ENCODE data around the gene TRAF7.

Gene TRAF7

DNA sequence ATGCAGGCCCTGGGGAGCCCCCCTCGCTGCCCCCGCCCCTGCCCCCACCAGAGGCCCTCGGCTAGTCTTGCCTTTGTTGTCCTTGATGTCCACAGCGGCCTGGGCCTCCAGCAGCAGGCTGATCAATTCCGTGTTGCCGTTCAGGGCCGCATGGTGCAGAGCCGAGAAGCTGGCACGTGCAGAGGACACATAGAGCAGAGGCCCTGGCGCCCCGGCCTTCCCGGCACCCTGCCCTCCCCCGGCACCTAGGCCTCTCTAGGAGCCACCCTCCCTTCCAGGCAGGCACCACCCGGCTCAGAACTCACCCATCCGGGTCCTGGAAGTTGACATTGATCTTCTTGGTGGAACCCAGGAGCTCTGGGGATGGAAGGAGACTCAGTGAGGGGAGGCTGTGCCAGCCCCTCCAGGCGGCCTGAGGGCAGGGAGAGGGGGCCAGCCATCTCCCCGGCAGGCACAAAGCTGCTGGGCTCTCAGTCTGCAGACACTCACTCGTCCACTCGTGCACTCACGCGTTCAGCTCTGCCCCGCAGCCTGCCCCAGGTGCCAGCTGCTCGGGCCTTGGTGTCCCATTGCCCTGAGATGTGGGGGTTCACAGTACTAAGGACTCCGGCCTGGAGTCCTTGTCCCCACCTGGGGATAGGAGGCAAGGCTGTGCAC lies 34.5 kb downstream of the TRAF7 start:
- no peak overlapping the region for H3K4me3 ChIP-seq (ENCODE audit: insufficient read depth, low read depth, low read length)
- WGBS, 2 experiments = 90 to 92% methylated on average over 24 of the region's 24 CpGs
- peaks cover 3% of the 10 kb centered on the region for H3K4me1 ChIP-seq (ENCODE audit: control insufficient read depth, insufficient read depth, low read length)
- no peaks in the 10 kb centered on the region for H3K36me3 ChIP-seq (ENCODE audit: control insufficient read depth, insufficient read depth, low read length)
- H3K9me3 ChIP-seq (ENCODE audit: control insufficient read depth, low read length) = no peaks in the 10 kb centered on the region
- H3K27ac ChIP-seq (ENCODE audit: insufficient read depth, low read depth, low read length, poor library complexity, severe bottlenecking) = no peak overlapping the region
- peaks cover 8% of the 10 kb centered on the region for H3K27me3 ChIP-seq (ENCODE audit: control insufficient read depth, insufficient read depth, low read length, poor library complexity, severe bottlenecking)

DNA sequence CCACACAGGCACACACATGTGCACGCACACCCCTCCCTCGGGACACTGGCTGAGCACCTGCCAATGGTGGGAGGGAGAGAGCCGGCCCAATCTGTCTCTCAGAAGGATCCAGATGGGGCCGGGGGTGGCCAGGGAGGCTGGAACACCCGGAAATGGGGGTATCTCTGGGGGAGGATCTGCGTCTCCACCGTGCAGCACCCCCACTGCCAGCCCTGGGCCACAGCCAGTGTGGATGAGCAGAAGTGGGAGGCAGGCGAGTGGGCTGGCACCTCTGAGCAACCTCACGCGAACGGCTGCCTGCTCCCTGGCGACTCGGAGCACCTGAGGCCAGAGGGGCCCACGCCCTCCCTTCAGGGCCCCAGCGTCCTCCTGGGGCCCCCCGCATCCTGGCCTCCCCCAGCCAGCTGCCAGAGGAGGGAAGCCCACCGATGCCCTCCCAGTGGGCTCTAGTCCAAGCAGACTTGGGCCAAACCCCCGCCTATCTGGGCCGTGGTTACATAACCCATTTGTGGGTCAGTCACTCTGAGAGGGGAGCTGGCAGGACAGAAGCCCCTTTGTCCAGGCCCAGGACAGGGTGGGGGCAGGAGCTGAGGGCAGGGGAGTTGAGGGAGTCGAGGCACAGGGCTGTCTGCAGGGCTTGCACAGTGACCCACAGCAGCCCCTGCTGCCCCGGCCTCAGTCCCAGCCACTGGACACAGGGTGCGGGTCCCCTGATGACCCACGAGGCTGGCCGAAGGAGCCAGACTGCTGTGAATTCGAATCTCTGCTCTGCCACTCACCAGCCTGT lies 35.3 kb downstream of the TRAF7 start:
- 93 to 94% methylated on average over 25 of the region's 25 CpGs for WGBS, 2 experiments

DNA sequence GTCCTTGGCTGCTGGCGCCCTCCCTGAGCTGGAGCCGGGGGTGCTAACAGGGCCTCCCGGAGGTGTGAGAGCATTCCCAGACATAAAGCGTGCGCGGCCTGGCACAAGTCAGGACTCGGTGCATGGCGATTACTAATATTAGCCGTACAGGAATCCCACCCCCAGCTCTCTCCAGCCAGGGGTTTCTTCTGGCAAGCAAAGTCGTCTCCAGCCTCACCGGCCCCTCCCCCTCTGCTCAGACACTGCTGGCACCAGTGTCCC lies 35.8 kb downstream of the TRAF7 start:
- H3K27ac ChIP-seq (ENCODE audit: insufficient read depth, low read depth, low read length, poor library complexity, severe bottlenecking) = no peak overlapping the region
- no peaks in the 10 kb centered on the region for H3K36me3 ChIP-seq (ENCODE audit: control insufficient read depth, insufficient read depth, low read length)
- H3K27me3 ChIP-seq (ENCODE audit: control insufficient read depth, insufficient read depth, low read length, poor library complexity, severe bottlenecking) = peaks cover 19% of the 10 kb centered on the region
- WGBS, 2 experiments = 90 to 93% methylated on average over 11 of the region's 11 CpGs
- peaks cover 10% of the 10 kb centered on the region for H3K4me1 ChIP-seq (ENCODE audit: control insufficient read depth, insufficient read depth, low read length)
- no peak overlapping the region for H3K4me3 ChIP-seq (ENCODE audit: insufficient read depth, low read depth, low read length)
- H3K9me3 ChIP-seq (ENCODE audit: control insufficient read depth, low read length) = no peaks in the 10 kb centered on the region

More for the DNA sequence above, 35.3 kb downstream of the TRAF7 start:
- no peaks in the 10 kb centered on the region for H3K36me3 ChIP-seq (ENCODE audit: control insufficient read depth, insufficient read depth, low read length)
- no peaks in the 10 kb centered on the region for H3K9me3 ChIP-seq (ENCODE audit: control insufficient read depth, low read length)
- H3K4me3 ChIP-seq (ENCODE audit: insufficient read depth, low read depth, low read length) = no peak overlapping the region
- H3K4me1 ChIP-seq (ENCODE audit: control insufficient read depth, insufficient read depth, low read length) = peaks cover 10% of the 10 kb centered on the region
- H3K27me3 ChIP-seq (ENCODE audit: control insufficient read depth, insufficient read depth, low read length, poor library complexity, severe bottlenecking) = peaks cover 15% of the 10 kb centered on the region
- H3K27ac ChIP-seq (ENCODE audit: insufficient read depth, low read depth, low read length, poor library complexity, severe bottlenecking) = no peak overlapping the region

DNA sequence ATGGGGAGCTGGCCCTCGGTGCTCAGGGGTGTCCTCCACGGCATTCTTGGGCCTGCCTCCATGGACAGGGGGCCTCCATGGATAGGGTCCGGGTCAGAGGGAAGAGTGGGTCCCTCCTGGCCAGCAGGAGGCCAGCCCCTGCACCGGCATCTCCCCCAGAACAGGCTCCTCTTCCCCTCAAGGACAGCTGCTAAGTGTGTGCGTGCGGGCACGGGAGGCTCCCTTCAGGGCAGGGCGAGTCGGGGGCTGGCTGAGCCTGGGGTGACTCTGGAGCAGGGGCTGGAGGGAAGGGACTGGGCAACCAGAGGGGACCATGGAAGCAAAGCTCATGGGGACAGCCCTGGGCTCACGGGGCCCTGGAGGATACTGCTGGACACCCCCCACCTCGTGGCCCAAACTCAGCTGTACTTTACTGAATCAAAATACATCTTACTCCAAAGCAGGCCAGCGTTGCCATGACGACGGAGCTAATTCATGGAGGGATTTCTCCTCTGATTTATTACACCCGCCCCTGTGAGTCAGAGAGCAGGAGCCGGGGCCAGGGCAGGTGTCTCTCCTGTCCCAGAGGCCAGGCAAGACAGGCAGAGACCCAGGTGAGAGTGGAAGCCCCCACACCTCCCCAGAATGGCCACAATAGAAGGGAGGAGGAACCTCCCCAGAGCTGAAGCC lies 38.7 kb downstream of the TRAF7 start:
- Histone ChIP-seq H3K27ac (ENCODE audit: insufficient read depth, low read depth, low read length, poor library complexity, severe bottlenecking) (no peak overlapping the region), H3K4me3 (ENCODE audit: insufficient read depth, low read depth, low read length) (no peak overlapping the region), H3K9me3 (ENCODE audit: control insufficient read depth, low read length) (no peaks in the 10 kb centered on the region), H3K27me3 (ENCODE audit: control insufficient read depth, insufficient read depth, low read length, poor library complexity, severe bottlenecking) (peaks cover 46% of the 10 kb centered on the region), H3K4me1 (ENCODE audit: control insufficient read depth, insufficient read depth, low read length) (peaks cover 10% of the 10 kb centered on the region), H3K36me3 (ENCODE audit: control insufficient read depth, insufficient read depth, low read length) (no peaks in the 10 kb centered on the region)
- 81% methylated on average over 16 of the region's 16 CpGs for WGBS, 2 experiments

DNA sequence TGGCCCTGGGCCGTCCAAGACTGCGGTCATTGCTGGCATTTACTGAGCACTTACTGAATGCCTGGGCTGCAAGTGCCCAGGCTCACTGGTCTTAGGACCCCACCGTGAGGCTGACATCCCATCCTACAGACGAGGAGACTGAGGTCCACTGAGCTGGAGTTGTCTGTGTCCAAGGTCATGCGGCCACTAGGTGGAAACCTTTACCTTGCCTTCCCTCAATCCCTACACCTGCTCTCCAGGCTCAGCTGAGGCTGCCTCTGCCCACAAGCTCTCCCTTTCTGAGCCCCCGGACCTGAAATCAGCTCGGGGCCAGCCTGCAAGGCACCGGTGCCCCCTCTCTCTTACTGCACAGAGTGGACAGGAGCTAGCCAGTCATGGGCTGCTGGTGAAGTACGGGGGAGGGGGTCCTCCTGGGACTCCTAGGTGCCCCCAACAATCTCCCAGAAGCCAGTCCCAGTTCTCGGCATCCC lies 39.3 kb downstream of the TRAF7 start:
- 16 to 20% methylated on average over 10 of the region's 10 CpGs for WGBS, 2 experiments
- Histone ChIP-seq H3K4me3 (ENCODE audit: insufficient read depth, low read depth, low read length) (no peak overlapping the region), H3K36me3 (ENCODE audit: control insufficient read depth, insufficient read depth, low read length) (no peaks in the 10 kb centered on the region), H3K27ac (ENCODE audit: insufficient read depth, low read depth, low read length, poor library complexity, severe bottlenecking) (no peak overlapping the region), H3K27me3 (ENCODE audit: control insufficient read depth, insufficient read depth, low read length, poor library complexity, severe bottlenecking) (peaks cover 52% of the 10 kb centered on the region), H3K9me3 (ENCODE audit: control insufficient read depth, low read length) (no peaks in the 10 kb centered on the region), H3K4me1 (ENCODE audit: control insufficient read depth, insufficient read depth, low read length) (peaks cover 10% of the 10 kb centered on the region)

DNA sequence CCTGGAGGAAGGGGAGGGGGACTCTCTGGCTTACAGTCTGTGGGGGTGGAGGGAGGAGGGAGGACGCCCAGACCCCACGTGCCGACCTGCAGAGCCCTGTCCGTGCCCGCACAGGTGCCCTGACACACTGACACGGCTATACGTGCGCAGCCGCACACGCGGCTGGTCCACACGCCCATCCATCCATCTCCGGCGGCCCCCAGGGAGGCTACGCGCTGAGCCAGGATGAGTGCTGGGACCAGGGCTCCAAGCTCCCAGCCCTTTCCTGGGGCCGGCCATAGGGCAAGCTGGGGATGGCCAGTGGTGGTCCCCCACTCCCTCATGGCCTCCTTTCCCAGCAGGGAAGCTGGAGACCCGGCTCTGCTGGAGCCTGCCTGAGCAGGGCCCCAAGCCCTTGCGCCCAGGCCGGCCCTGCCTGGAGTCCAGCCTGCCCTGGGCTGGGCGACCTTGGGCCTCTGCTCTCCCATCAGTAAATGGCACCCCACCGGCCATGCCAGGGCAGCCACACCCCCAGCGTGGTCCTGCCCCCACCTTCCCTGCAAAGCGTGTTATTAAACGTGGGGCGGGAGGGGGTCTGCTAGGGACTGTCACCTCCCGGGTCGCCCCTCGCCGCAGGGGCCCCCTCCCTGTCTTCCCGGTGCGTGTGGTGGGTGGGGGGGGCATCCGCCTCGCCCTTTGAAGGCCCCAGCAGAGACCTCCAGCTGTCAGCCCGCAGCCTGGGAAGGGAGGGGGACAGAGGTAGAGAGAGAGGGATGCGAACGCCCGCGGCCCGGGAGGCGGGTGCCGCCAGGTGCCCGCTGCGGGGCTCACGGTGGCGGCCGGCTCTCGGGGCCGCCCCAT lies 40.0 kb downstream of the TRAF7 start:
- peak overlapping the region; percentile 52 for H3K4me3 ChIP-seq (ENCODE audit: insufficient read depth, low read depth, low read length)
- H3K4me1 ChIP-seq (ENCODE audit: control insufficient read depth, insufficient read depth, low read length) = peaks cover 10% of the 10 kb centered on the region
- H3K9me3 ChIP-seq (ENCODE audit: control insufficient read depth, low read length) = no peaks in the 10 kb centered on the region
- H3K27ac ChIP-seq (ENCODE audit: insufficient read depth, low read depth, low read length, poor library complexity, severe bottlenecking) = no peak overlapping the region
- H3K27me3 ChIP-seq (ENCODE audit: control insufficient read depth, insufficient read depth, low read length, poor library complexity, severe bottlenecking) = peaks cover 58% of the 10 kb centered on the region
- WGBS, 2 experiments = 3% methylated on average over 49 of the region's 49 CpGs
- H3K36me3 ChIP-seq (ENCODE audit: control insufficient read depth, insufficient read depth, low read length) = no peaks in the 10 kb centered on the region

DNA sequence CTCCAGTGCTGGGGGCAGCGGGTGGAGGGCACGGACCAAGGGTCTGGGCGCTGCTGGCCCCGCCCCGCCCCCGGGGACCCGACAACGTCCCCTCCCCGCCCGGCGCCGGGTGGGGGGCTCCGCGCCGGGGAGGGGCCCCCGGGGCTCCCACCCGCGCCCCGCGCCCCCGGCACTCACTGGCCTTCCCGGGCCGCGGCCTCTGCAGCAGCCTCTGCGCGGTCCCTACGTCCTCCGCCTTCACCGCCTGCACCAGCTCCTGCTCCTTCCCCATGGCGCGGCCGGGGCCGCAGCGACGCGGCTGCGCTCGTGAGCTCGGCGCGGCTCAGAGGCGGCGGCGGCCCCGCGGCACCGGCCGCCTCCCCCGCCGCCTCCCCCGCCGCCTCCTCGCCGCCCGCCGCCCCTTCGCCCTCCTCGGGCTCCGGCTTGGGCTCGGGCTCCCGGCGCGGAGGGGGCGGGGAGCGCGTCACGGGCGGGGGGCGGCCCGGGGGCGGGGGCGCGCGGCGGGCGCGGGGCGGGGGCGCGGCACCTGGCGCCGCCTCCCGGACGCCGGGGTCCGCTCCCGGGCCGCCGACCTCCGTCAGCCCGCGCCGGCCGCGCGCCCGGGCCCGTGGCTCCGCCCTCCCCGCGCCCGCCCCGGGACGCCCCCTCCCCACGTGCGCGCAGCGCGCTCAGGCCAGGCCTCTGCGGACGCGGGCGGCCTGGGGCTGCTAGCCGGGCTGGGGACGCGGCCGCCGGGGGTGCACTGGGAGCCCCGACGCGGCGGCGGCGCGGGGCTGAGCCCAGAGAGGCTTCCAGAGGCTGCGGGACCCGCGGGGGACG lies 40.8 kb downstream of the TRAF7 start, which contains the start of gene CASKIN1:
Gene CASKIN1 (minus strand): TSS at position 444 of the 819 bp plus-strand sequence. CDS start 173 bp downstream, at position 271.
- Histone ChIP-seq H3K36me3 (ENCODE audit: control insufficient read depth, insufficient read depth, low read length) (no peaks in the 10 kb centered on the region), H3K4me3 (ENCODE audit: insufficient read depth, low read depth, low read length) (peak within 1 kb of the TSS; percentile 52), H3K4me1 (ENCODE audit: control insufficient read depth, insufficient read depth, low read length) (peaks cover 10% of the 10 kb centered on the region), H3K27me3 (ENCODE audit: control insufficient read depth, insufficient read depth, low read length, poor library complexity, severe bottlenecking) (peaks cover 60% of the 10 kb centered on the region), H3K27ac (ENCODE audit: insufficient read depth, low read depth, low read length, poor library complexity, severe bottlenecking) (no peak within 1 kb of the TSS), H3K9me3 (ENCODE audit: control insufficient read depth, low read length) (no peaks in the 10 kb centered on the region)
- WGBS, 2 experiments = 0 to 1% methylated on average over 129 of the region's 129 CpGs

DNA sequence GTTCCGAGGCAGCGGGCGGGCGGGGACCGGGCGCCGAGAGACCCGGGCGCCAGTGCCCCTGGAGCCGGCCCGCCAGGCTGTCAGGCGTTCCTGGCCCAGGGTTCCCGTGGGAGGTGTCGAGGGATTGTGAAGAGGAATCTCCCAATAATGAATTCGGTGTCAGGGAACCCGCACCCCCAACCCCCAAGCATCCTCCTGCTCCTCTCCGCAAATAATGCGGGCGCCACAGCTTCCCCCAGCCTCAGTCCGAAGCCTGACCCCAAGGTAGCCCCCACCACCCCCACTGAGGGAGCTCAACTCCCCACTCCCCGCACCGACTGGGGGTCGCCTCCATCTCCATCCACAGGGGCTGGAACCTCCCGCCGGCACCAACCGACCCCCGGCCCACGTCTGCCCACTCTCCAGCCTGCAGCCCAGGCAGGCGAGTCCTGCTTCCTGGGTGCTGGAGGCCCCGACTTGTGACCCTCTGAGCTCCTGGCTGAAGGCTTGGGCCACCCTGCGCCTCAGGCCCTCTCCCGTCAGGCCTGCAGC lies 41.5 kb downstream of the TRAF7 start:
- H3K27ac ChIP-seq (ENCODE audit: insufficient read depth, low read depth, low read length, poor library complexity, severe bottlenecking) = no peak overlapping the region
- no peaks in the 10 kb centered on the region for H3K9me3 ChIP-seq (ENCODE audit: control insufficient read depth, low read length)
- peaks cover 61% of the 10 kb centered on the region for H3K27me3 ChIP-seq (ENCODE audit: control insufficient read depth, insufficient read depth, low read length, poor library complexity, severe bottlenecking)
- peaks cover 10% of the 10 kb centered on the region for H3K4me1 ChIP-seq (ENCODE audit: control insufficient read depth, insufficient read depth, low read length)
- WGBS, 2 experiments = 26 to 27% methylated on average over 32 of the region's 32 CpGs
- no peaks in the 10 kb centered on the region for H3K36me3 ChIP-seq (ENCODE audit: control insufficient read depth, insufficient read depth, low read length)
- peak overlapping the region; percentile 34 for H3K4me3 ChIP-seq (ENCODE audit: insufficient read depth, low read depth, low read length)

DNA sequence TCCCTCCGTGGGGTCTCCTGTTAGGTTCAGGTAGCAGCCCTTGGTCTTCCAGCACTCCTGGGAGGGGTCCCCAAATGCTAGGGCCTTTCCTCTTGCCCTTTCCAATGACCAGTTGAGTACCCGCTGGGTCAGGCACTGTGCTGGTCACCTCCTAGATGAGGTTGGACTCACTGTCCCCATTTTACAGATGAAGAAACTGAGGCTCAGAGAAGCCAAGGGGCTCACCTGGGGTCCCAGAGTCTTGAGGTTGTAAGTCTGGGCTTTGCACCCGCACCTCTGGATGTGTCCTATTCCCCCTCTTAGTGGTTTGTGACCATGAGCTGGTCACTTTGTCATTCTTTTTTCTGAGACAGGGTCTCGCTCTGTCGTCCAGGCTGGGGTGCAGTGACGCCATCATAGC lies 42.2 kb downstream of the TRAF7 start:
- Histone ChIP-seq H3K27me3 (ENCODE audit: control insufficient read depth, insufficient read depth, low read length, poor library complexity, severe bottlenecking) (peaks cover 65% of the 10 kb centered on the region), H3K9me3 (ENCODE audit: control insufficient read depth, low read length) (no peaks in the 10 kb centered on the region), H3K4me3 (ENCODE audit: insufficient read depth, low read depth, low read length) (no peak overlapping the region), H3K36me3 (ENCODE audit: control insufficient read depth, insufficient read depth, low read length) (no peaks in the 10 kb centered on the region), H3K4me1 (ENCODE audit: control insufficient read depth, insufficient read depth, low read length) (peaks cover 10% of the 10 kb centered on the region), H3K27ac (ENCODE audit: insufficient read depth, low read depth, low read length, poor library complexity, severe bottlenecking) (no peak overlapping the region)
- 82 to 83% methylated on average over 6 of the region's 6 CpGs for WGBS, 2 experiments

Measured in ectodermal cell (in vitro differentiated cells).